HG02938 (cell line): ENCODE measurements around the gene RAPGEF4.

Experiments used
- ATAC-seq: cut with Tn5 transposase; IDR thresholded peaks from one replicate; pipeline ENCODE4 v1.9.1; 2021; ENCODE audit warnings: mild to moderate bottlenecking, moderate library complexity; ENCODE audit not compliant: unreplicated experiment

Gene RAPGEF4

GRCh38 chr2:172928756-172929155 lies 193.1 kb downstream of the RAPGEF4 start:
- ATAC-seq, result no peak

- ATAC-seq, result no peak
Observed at GRCh38 chr2:172929644-172930043, 194.0 kb downstream of the RAPGEF4 start.

GRCh38 chr2:172930871-172931255 lies 195.2 kb downstream of the RAPGEF4 start:
- ATAC-seq, result no peak

- no peak for ATAC-seq
Observed at GRCh38 chr2:172931256-172931894, 195.7 kb downstream of the RAPGEF4 start.

DNA sequence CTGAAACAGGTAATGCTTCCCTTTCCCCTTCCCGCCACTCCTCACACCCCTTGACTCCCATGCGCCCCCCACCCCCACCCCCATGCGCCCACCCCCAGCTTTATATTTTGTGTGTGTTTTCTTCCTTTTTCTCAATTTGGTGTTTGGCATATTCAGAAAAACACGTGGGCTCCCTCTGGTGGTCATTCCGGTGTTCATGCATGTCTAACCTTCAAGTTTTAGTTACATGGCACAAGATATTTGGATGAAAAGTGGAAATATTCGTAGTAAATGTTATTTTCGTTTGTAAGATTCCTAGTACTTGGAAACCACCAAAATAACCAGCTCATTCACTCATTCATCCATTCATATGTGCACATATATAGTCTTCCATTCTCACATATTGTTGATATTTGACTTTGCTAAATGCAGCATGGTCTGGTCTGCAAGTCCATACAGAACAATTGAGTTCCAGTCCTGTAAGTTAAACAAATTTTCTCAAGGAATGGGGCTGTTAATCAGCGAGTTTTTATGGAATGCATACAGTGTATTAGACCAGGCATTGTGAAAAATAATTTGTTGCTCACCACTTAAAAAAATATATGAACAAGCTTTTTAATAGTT lies 196.4 kb downstream of the RAPGEF4 start:
- no peak for ATAC-seq

DNA sequence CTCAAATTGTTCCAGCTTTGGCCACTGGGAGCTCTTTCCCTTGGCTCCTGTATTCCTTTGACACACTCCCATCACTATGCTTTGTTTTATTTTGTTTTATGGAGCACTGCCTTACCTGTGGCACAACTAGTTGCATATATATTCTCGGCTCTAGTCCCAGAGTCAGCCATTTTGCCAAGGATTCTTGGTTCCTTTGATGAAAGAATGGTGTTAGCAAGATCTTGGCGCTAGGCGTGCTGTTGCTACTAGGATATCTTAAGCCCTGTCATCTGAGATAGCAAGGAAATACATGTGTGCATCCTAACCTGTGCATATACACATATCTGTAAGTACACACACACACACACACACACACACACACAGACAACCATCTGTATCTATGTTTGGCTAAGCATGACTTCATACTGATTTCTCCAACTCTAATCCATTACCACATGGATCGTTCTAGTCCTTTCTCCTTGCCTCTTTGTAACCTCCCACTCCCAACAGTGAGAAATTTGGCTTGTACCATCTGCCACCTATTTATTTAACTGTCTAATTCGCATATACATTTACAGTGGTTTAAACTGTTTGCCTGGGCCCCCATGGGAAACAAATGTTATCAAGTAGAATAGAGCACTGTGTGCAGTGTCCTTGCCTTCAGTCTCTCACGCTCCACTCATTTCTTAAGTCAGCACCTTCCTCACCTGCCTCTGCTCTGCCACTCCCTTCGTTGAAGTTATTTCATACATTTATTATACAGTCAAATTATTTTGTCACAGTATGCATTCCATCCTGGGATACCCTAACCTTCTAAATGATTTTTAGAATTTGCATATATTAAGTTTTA lies 202.5 kb downstream of the RAPGEF4 start:
- ATAC-seq, result no peak

DNA sequence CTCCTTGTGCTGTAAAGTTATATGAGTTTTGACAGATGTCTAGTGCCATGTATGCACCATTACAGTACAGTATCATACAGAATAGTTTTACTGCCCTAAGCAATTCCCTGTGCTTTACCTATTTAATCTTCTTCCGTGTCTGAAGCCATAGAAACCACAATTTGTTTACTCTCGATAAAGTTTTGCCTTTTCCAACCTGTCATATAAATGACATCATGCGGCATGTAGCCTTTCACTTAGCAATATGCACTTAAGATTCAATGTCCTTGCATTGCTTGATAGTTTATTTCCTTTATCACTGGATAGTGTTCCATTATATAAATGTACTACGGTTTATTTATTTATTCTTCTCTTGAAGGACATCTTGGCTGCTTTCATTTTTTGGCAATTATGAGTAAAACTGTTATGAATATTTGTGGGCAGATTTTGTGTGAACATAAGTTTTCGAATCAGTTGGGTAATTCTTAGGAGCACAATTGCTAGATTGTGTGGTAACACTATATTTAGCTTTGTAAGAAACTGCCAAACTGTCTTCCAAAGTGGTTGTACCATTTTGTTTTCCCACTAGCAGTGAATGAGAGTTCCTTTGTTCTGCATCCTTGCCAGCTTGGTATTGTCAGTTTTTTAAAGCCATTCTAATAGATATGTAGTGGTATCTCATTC lies 203.2 kb downstream of the RAPGEF4 start:
- no peak for ATAC-seq

- ATAC-seq, result no peak
Observed at GRCh38 chr2:172943539-172943938, 207.9 kb downstream of the RAPGEF4 start.

- ATAC-seq, result no peak
Observed at GRCh38 chr2:172944022-172944793, 208.6 kb downstream of the RAPGEF4 start.

GRCh38 chr2:172944794-172945509 lies 209.3 kb downstream of the RAPGEF4 start:
- ATAC-seq, result no peak

- no peak for ATAC-seq
Observed at GRCh38 chr2:172945510-172945850, 209.8 kb downstream of the RAPGEF4 start.

DNA sequence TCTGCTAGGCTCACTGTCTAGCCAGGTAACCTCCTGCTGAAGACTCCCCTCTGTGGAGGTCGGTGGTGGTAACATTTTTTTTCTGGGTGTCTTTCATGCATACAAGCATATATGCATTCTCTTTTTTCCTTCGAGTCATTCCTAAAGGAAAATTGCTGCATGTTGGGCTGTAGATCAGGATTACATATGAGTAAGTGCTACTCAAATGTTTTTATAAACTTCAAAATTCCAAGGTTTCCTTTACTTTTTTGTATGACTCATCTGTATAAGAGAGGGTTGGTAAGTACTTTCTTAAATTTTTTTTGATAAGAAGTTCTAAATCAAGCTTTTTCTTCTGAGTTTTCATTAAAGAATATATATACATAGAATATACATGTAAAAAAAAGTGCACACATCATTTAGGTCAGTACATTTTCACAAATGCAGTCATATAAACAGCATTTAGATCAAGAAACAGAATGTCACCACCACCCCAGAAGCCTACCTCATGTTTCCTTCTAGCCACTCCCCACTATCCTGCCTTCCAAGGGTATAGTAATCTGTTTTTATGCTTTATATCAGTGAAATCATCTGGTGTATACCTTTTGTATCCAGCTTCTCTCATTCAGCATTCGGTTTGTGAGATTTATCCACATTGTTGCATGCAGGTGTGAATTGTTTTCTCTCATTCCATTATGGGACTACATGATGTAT lies 212.0 kb downstream of the RAPGEF4 start:
- ATAC-seq, result no peak

DNA sequence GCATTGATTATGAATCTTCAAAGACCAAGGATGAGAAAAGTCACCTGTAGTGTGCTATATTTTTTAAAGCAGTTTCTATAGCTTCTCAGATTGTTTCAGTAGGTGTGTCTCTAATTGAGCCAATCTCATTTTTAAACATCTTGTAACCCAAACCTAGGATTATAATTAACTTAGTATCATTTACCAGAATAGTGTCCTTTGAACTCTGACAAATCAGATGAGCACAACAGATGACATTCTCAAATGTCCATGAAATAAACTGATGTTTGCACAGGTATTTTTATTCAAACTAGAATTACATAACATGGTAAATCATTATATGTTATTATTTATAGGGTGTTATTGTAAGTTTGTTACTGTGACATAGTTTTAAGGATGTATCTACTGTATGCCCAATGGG lies 213.9 kb downstream of the RAPGEF4 start:
- no peak for ATAC-seq

GRCh38 chr2:172950565-172950964 lies 214.9 kb downstream of the RAPGEF4 start:
- no peak for ATAC-seq

DNA sequence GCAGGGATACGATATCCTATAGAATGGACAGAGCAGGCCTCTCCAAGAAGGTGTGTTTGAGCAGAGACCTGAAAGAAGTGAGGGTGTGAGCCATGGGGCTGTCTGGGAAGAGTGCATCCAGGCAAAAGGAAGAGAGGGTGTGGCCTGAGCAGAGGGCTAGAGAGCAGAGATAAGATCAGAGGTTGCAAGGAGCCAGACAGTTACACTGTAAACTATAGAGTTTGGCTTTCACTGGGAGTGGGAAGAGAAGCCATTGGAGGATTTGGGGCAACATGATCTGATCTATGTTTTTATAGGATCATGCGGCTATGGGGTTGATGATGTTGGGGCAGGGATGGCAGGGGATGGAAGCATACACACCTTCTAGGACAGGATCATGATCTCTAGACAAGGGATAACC lies 215.9 kb downstream of the RAPGEF4 start:
- no peak for ATAC-seq

GRCh38 chr2:172953411-172953810 lies 217.8 kb downstream of the RAPGEF4 start:
- ATAC-seq, result no peak

- no peak for ATAC-seq
Observed at GRCh38 chr2:172953970-172954852, 218.6 kb downstream of the RAPGEF4 start.

DNA sequence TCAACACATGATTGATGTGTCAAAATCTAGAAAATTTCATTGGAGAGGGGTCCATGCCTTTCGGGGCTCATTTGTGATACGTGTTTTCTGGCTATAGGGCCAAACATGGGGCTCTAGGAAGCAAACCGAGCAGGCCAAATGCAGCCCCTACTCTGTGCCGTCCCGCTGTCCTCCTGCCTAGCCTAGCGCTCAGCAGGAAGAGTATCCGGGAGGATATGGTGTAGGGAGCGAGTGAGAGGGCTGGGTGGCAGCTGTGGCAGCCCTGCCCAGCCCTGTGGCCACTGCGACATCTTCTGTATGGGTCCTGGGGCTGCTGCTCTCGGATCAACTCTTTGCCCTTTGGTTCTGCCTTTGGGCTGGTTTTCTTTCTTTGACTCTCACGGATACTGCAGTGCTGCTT lies 219.9 kb downstream of the RAPGEF4 start:
- ATAC-seq, result no peak

DNA sequence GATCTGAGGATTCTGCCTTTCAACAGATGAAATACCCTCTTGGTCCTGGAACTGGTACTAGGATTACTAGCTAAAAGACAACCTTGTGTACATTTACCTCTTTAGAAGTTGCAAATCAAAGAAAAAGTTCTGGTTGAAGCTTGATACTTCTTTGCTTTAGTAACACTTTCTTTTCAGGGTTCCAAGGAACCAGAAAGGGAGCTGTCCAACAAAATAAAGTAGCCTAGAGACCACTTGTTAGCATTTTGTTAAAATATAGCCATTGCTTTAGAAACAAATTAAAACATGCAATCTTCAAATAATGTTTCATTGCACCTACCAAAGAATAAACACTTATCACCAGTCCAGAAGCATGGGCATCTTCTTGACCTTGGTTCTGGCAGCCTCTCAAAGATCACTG lies 222.1 kb downstream of the RAPGEF4 start:
- no peak for ATAC-seq
